H9 (cell line): ENCODE results near the gene PTPN11. TPM values are rescaled to one million over a fixed set of nuclear protein-coding genes. Genes with fewer than 3 reads are reported as not detected.

Source experiments
- DNase-seq: peaks from one replicate; pipeline ENCODE4 v3.0.0-alpha.2; 2017
- H2AFZ ChIP-seq: one replicate; pipeline ENCODE4 v1.6.1; 2013; ENCODE audit warnings: mild to moderate bottlenecking, low read length, control low read depth, moderate library complexity
- H2AK5ac ChIP-seq: 2 replicates; pipeline ENCODE4 v1.6.1; 2013; ENCODE audit warnings: low read length, control low read depth, mixed read lengths; ENCODE audit not compliant: insufficient read length
- H2BK120ac ChIP-seq: one replicate; pipeline ENCODE4 v1.6.1; 2013; ENCODE audit warnings: low read depth, mild to moderate bottlenecking, low read length, control low read depth, inconsistent platforms; ENCODE audit not compliant: poor library complexity, severe bottlenecking
- H2BK12ac ChIP-seq: 2 replicates; pipeline ENCODE4 v1.6.1; 2013; ENCODE audit warnings: low read length, control low read depth, mixed read lengths, low read depth; ENCODE audit not compliant: insufficient read length
- H2BK15ac ChIP-seq: 2 replicates; pipeline ENCODE4 v1.6.1; 2013; ENCODE audit warnings: low read depth, low read length, control low read depth
- H2BK20ac ChIP-seq: one replicate; pipeline ENCODE4 v1.6.1; 2013; ENCODE audit warnings: low read depth, mild to moderate bottlenecking, low read length, control low read depth, inconsistent platforms; ENCODE audit not compliant: poor library complexity, severe bottlenecking
- H2BK5ac ChIP-seq: 2 replicates; pipeline ENCODE4 v1.6.1; 2013; ENCODE audit warnings: low read length, control low read depth, mixed read lengths; ENCODE audit not compliant: insufficient read length
- H3K14ac ChIP-seq: 2 replicates; pipeline ENCODE4 v1.6.1; 2013; ENCODE audit warnings: low read length, control low read depth; ENCODE audit not compliant: insufficient read depth
- H3K18ac ChIP-seq: 2 replicates; pipeline ENCODE4 v1.6.1; 2013; ENCODE audit warnings: low read depth, mild to moderate bottlenecking, mixed read lengths, low read length, control low read depth; ENCODE audit not compliant: insufficient read length
- H3K23ac ChIP-seq: 2 replicates; pipeline ENCODE4 v1.6.1; 2013; ENCODE audit warnings: low read length, control low read depth, mixed read lengths, low read depth; ENCODE audit not compliant: insufficient read length
- H3K23me2 ChIP-seq: 2 replicates; pipeline ENCODE4 v1.6.1; 2013; ENCODE audit warnings: low read depth, mild to moderate bottlenecking, mixed read lengths, low read length, control low read depth; ENCODE audit not compliant: insufficient read length, poor library complexity, severe bottlenecking
- H3K27ac ChIP-seq: 2 replicates; pipeline ENCODE4 v1.5.1; 2013; ENCODE audit warnings: low read length, control low read depth, mixed read lengths, low read depth; ENCODE audit not compliant: insufficient read length
- H3K27me3 ChIP-seq: 2 replicates; pipeline ENCODE4 v1.6.1; 2013; ENCODE audit warnings: low read length, control low read depth, inconsistent platforms; ENCODE audit not compliant: insufficient read depth
- H3K4ac ChIP-seq: 2 replicates; pipeline ENCODE4 v1.6.1; 2013; ENCODE audit warnings: low read depth, mild to moderate bottlenecking, control low read depth, inconsistent platforms, low read length, moderate library complexity
- H3K4me1 ChIP-seq: 2 replicates; pipeline ENCODE4 v1.6.1; 2013; ENCODE audit warnings: low read length, control low read depth, inconsistent platforms; ENCODE audit not compliant: insufficient read depth
- H3K4me2 ChIP-seq: 2 replicates; pipeline ENCODE4 v1.6.1; 2013; ENCODE audit warnings: low read length, control low read depth, mixed read lengths; ENCODE audit not compliant: insufficient read length, insufficient read depth
- H3K56ac ChIP-seq: 2 replicates; pipeline ENCODE4 v1.6.1; 2013; ENCODE audit warnings: low read depth, mild to moderate bottlenecking, mixed read lengths, low read length, control low read depth; ENCODE audit not compliant: insufficient read length
- H3K79me1 ChIP-seq: 2 replicates; pipeline ENCODE4 v1.6.1; 2013; ENCODE audit warnings: low read depth, mild to moderate bottlenecking, moderate library complexity, low read length, control low read depth, inconsistent platforms; ENCODE audit not compliant: insufficient read depth, poor library complexity, severe bottlenecking
- H3K79me2 ChIP-seq: 2 replicates; pipeline ENCODE4 v1.6.1; 2013; ENCODE audit warnings: low read length, control low read depth, inconsistent platforms; ENCODE audit not compliant: insufficient read depth
- H3K9ac ChIP-seq: 2 replicates; pipeline ENCODE4 v1.6.1; 2013; ENCODE audit warnings: low read length, control low read depth, mixed read lengths; ENCODE audit not compliant: insufficient read length; ENCODE audit errors: extremely low read depth
- H3K9me3 ChIP-seq: one replicate; pipeline ENCODE4 v1.6.1; 2013; ENCODE audit warnings: low read depth, low read length, inconsistent platforms; ENCODE audit not compliant: control insufficient read depth
- H3T11ph ChIP-seq: one replicate; pipeline ENCODE4 v1.6.1; 2013; ENCODE audit warnings: mild to moderate bottlenecking, low read length, control low read depth, inconsistent platforms
- H4K20me1 ChIP-seq: one replicate; pipeline ENCODE4 v1.6.1; 2013; ENCODE audit not compliant: control insufficient read depth, insufficient read length, insufficient read depth
- H4K5ac ChIP-seq: 2 replicates; pipeline ENCODE4 v1.6.1; 2013; ENCODE audit warnings: low read depth, mild to moderate bottlenecking, mixed read lengths, low read length, control low read depth; ENCODE audit not compliant: insufficient read length
- H4K8ac ChIP-seq: replicated peaks from 2 replicates; pipeline ENCODE4 v1.6.1; 2013; ENCODE audit warnings: low read length, control low read depth, mixed read lengths, low read depth; ENCODE audit not compliant: insufficient read length
- H4K91ac ChIP-seq: 2 replicates; pipeline ENCODE4 v1.6.1; 2013; ENCODE audit warnings: low read depth, mild to moderate bottlenecking, moderate library complexity, mixed read lengths, low read length, control low read depth; ENCODE audit not compliant: insufficient read length
- H3K27ac Mint-ChIP-seq, 3 experiments: 2 replicates in 2 of 3; 3 replicates in 1 of 3; pipeline ENCODE4 v1.8.0; 2020 to 2021; ENCODE audit warnings: mixed read lengths in 3 of 3, mild to moderate bottlenecking in 1 of 3, moderate library complexity in 1 of 3
- H3K27me3 Mint-ChIP-seq: 2 replicates; pipeline ENCODE4 v1.8.0; 2021; ENCODE audit warnings: low read depth, mild to moderate bottlenecking, moderate library complexity, mixed read lengths
- H3K36me3 Mint-ChIP-seq, 3 experiments: 2 replicates in 2 of 3; 3 replicates in 1 of 3; pipeline ENCODE4 v1.8.0; 2020 to 2021; ENCODE audit warnings: low read depth in 3 of 3, mixed read lengths in 3 of 3; ENCODE audit not compliant: insufficient read depth in 1 of 3
- H3K4me1 Mint-ChIP-seq, 2 experiments: 2 replicates each; pipeline ENCODE4 v1.8.0; 2020; ENCODE audit warnings: mixed read lengths in 2 of 2
- H3K4me3 Mint-ChIP-seq, 2 experiments: 2 replicates in 1 of 2; 3 replicates in 1 of 2; pipeline ENCODE4 v1.8.0; 2020 to 2021; ENCODE audit warnings: mild to moderate bottlenecking in 2 of 2, mixed read lengths in 2 of 2, moderate library complexity in 1 of 2
- H3K9me3 Mint-ChIP-seq, 2 experiments: 2 replicates in 1 of 2; 3 replicates in 1 of 2; pipeline ENCODE4 v1.8.0; 2020; ENCODE audit warnings: mild to moderate bottlenecking in 2 of 2, mixed read lengths in 2 of 2, moderate library complexity in 1 of 2
- CTCF ChIP-seq: fragments of 200-600 bp; sonication (generic); conservative IDR thresholded peaks from 3 replicates; pipeline ENCODE4 v1.8.0; 2021; ENCODE audit warnings: antibody characterized with exemption, mild to moderate bottlenecking
- WGBS: extraction: QIAGEN DNeasy Blood & Tissue Kit; methylation state at CpG from one replicate; pipeline ENCODE4 v1.1.7; 2013; ENCODE audit warnings: missing lambda C conversion rate, low lambda C conversion rate, mixed read lengths; ENCODE audit not compliant: insufficient read length; ENCODE audit errors: extremely low coverage; 5-methylcytosine and 5-hydroxymethylcytosine counted together
- total RNA-seq: library from RNA; stranded (reverse); gene quantifications from 2 replicates; pipeline ENCODE4 v1.2.1, GENCODE V29; 2021

The PTPN11 gene
- total RNA-seq, 1 experiment from 2014 or later, result 112 TPM

GRCh38 chr12:112514456-112514855, 95.7 kb downstream of the PTPN11 start:
- Histone ChIP-seq H4K20me1 (no peaks in the 10 kb centered on the region), H3K18ac (no peak overlapping the region), H3K79me2 (no peaks in the 10 kb centered on the region), H2AFZ (no peak overlapping the region), H4K8ac (no peak overlapping the region), H2AK5ac (no peak overlapping the region), H2BK20ac (no peak overlapping the region), H2BK15ac (no peak overlapping the region), H3K27me3 (no peaks in the 10 kb centered on the region), H4K5ac (no peak overlapping the region), H3K23me2 (no peaks in the 10 kb centered on the region), H2BK5ac (no peak overlapping the region), H3K9ac (no peak overlapping the region), H3K56ac (no peak overlapping the region), H4K91ac (no peak overlapping the region), H3K9me3 (no peaks in the 10 kb centered on the region), H3K4me2 (no peak overlapping the region), H3K23ac (no peak overlapping the region), H3K79me1 (no peaks in the 10 kb centered on the region), H3K27ac (no peak overlapping the region), H2BK120ac (no peak overlapping the region), H3K4ac (no peak overlapping the region), H3K14ac (no peak overlapping the region), H3T11ph (no peak overlapping the region), H2BK12ac (no peak overlapping the region), H3K4me1 (no peaks in the 10 kb centered on the region; the same call in 1 of the 2 replicates)
- Mint-ChIP-seq H3K27me3 (no peaks in the 10 kb centered on the region), H3K9me3 (no peaks in the 10 kb centered on the region), H3K4me1 (peaks cover 0 to 8% of the 10 kb centered on the region in 2 experiments; a peak in 2 of 4 replicates), H3K27ac (no peak overlapping the region; a peak in 1 of 7 replicates), H3K4me3 (no peak overlapping the region), H3K36me3 (no peaks in the 10 kb centered on the region)
- no peak for TF ChIP-seq CTCF
- whole genome bisulfite sequencing, result no CpG with 5 or more reads among the region's 5 CpGs
- DNase-seq, result no peak
